Adipocyte (in vitro differentiated cells): ENCODE data around the gene MRE11.
"Not testable (repeated sequence)": the region's sequence is repeated elsewhere in the genome, so short reads cannot be mapped to it uniquely, and the experiment has no call there.

Experiments
- DNase-seq: peaks from one replicate; pipeline ENCODE4 v3.0.0-alpha.2; 2015; ENCODE audit warnings: low read depth
- H3K27me3 ChIP-seq: replicated peaks from 2 replicates; pipeline ENCODE4 v1.7.0; 2013; ENCODE audit warnings: mild to moderate bottlenecking, low read length, moderate library complexity; ENCODE audit not compliant: control insufficient read depth, insufficient read depth
- H3K36me3 ChIP-seq: 2 replicates; pipeline ENCODE4 v1.7.0; 2013; ENCODE audit warnings: low read length, mild to moderate bottlenecking, moderate library complexity; ENCODE audit not compliant: control insufficient read depth, insufficient read depth, severe bottlenecking
- H3K4me1 ChIP-seq: 2 replicates; pipeline ENCODE4 v1.7.0; 2013; ENCODE audit warnings: mild to moderate bottlenecking, low read length, moderate library complexity; ENCODE audit not compliant: control insufficient read depth, insufficient read depth
- H3K4me3 ChIP-seq: 2 replicates; pipeline ENCODE4 v1.7.0; 2013; ENCODE audit warnings: mild to moderate bottlenecking, low read length, moderate library complexity
- H3K9ac ChIP-seq: 2 replicates; pipeline ENCODE4 v1.7.0; 2013; ENCODE audit warnings: mild to moderate bottlenecking, low read length, moderate library complexity
- H3K9me3 ChIP-seq: 2 replicates; pipeline ENCODE4 v1.7.0; 2013; ENCODE audit warnings: mild to moderate bottlenecking, low read length, moderate library complexity; ENCODE audit not compliant: control insufficient read depth

MRE11 gene

DNA sequence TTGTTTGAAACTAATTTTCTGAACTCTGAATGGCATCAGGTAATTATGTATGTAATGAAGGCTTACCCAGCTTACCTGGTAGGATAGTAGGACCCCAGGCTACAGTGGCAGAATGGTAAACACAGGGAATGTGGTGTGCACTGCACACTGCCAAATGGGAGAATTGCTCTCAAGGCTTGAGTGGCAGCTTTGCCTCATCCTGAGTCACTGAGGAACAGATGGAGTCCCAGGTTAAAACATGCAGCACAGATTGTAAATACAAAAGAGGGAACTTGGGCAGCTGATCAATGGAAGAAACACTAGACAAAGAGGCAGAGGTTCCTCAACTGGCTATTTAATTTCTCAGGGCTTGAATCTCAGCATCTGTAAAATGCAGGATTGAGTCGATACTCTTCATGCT lies 116.8 kb downstream of the MRE11 start:
- no peak for DNase-seq
- Histone ChIP-seq H3K4me3 (no peak overlapping the region), H3K4me1 (no peaks in the 10 kb centered on the region), H3K36me3 (no peaks in the 10 kb centered on the region), H3K9ac (no peak overlapping the region), H3K9me3 (no peaks in the 10 kb centered on the region), H3K27me3 (no peaks in the 10 kb centered on the region)

DNA sequence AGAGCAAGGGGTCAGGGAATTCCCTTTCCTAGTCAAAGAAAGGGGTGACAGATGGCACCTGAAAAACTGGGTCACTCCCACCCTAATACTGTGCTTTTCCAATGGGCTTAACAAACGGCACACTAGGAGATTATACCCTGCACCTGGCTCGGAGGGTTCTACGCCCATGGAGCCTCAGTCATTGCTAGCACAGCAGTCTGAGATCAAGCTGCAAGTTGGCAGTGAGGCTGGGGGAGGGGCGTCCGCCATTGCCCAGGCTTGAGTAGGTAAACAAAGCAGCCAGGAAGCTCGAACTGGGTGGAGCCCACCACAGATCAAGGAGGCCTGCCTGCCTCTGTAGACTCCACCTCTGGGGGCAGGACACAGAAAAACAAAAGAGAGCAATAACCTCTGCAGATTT lies 123.1 kb downstream of the MRE11 start:
- not testable (repeated sequence) for H3K27me3 ChIP-seq, H3K9me3 ChIP-seq, H3K4me1 ChIP-seq, H3K9ac ChIP-seq, DNase-seq, H3K36me3 ChIP-seq, H3K4me3 ChIP-seq
